Neural progenitor cell (in vitro differentiated cells): Measurements from ENCODE around the gene LSP1.

Experiments
- CTCF ChIP-seq: fragments of 200-600 bp; sonication (generic); IDR thresholded peaks from 2 replicates; pipeline ENCODE4 v1.5.1; 2017; ENCODE audit warnings: antibody characterized with exemption, mild to moderate bottlenecking
- EZH2 ChIP-seq: fragments of 200-600 bp; sonication (generic); IDR thresholded peaks from 2 replicates; pipeline ENCODE4 v1.6.1; 2017; ENCODE audit warnings: antibody characterized with exemption, mild to moderate bottlenecking, moderate library complexity

DNA sequence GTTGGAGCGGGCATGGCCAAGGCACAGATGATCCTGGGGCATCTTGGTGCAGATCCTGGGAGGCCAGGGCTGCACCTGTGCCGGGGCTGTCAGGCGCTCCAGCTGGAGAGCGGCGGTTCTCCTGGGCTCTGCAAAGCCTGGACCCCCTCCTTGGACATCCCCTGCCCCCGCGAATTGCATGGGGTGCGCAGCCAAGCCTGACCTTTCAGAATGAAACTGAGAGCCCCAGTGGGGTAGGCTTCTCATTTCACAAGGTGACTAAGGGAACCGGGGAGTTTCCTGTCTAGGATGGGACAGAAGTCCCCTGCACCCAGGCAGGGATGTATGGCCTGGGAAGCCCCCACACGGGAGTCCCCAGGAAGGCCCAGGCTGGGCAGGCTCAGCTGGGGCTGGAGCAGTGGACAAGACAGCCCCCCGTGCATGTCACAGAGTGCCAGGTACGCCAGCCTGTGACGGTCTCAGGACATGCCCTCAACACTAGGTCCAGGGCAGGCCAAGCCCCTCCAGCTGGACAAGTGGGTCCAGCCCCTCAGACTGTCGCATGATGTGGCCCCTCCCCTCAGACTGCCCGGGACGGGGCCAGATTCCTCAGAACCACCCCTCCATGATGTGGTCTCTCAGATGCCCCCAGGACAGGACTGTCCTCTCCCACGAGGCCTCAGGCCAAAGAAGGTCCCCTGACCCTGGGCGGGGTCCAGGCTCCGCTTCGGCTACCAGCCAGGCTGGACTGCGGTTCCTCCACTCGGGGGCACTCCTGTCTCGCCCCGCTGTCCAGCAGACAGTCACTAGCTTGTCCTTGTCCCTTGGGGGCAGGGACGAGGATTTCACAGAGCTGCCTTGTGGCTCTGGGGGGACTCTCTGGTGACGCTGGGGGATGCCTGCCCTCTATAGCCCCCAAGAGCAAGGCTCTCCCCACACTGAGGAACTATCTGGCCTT lies 2.3 kb downstream of the LSP1 start:
- TF ChIP-seq CTCF: peak; percentile 15
- no peak for TF ChIP-seq EZH2
